G401 (cell line): ENCODE data around the gene ZBTB39. TPM values are rescaled to one million over a fixed set of nuclear protein-coding genes. Genes with fewer than 3 reads are reported as not detected.
"Not testable (repeated sequence)": the region's sequence is repeated elsewhere in the genome, so short reads cannot be mapped to it uniquely, and the experiment has no call there.

Experiments used
- DNase-seq: peaks from one replicate; pipeline ENCODE4 v3.0.0-alpha.2; 2015; ENCODE audit warnings: low spot score
- in situ Hi-C: cut with HindIII; loops from 2 replicates; pipeline ENCODE4 v1.10.0; 2016; ENCODE audit warnings: low sequenced_read_pairs, mixed read lengths
- total RNA-seq: library from RNA; depleted of rRNA; stranded (reverse); fragments of >200 nt; shearing (Covaris generic); gene quantifications from 2 replicates; pipeline ENCODE4 v1.2.3, GENCODE V29; 2014

The ZBTB39 gene
- total RNA-seq, 1 experiment from 2014 or later: 9.1 TPM

GRCh38 chr12:57033431-57033830 lies 27.1 kb upstream of the ZBTB39 start:
- DNase-seq: no peak
- in situ Hi-C loops: no loop called here

GRCh38 chr12:57031789-57032188 lies 25.4 kb upstream of the ZBTB39 start:
- in situ Hi-C loops: no loop called here
- no peak for DNase-seq

- DNase-seq: no peak
- in situ Hi-C loops: no loop called here
Observed at GRCh38 chr12:57031138-57031725, 24.9 kb upstream of the ZBTB39 start.

GRCh38 chr12:57029457-57029856 lies 23.1 kb upstream of the ZBTB39 start:
- in situ Hi-C loops: no loop called here

GRCh38 chr12:57027805-57028153 lies 21.4 kb upstream of the ZBTB39 start:
- no peak for DNase-seq
- in situ Hi-C loops: no loop called here

More at GRCh38 chr12:57029457-57029856, 23.1 kb upstream of the ZBTB39 start:
- no peak for DNase-seq

- in situ Hi-C loops: no loop called here
- no peak for DNase-seq
Observed at GRCh38 chr12:57027011-57027804, 20.9 kb upstream of the ZBTB39 start.

GRCh38 chr12:57025196-57025595 lies 18.9 kb upstream of the ZBTB39 start:
- DNase-seq: no peak
- in situ Hi-C loops: no loop called here

- in situ Hi-C loops, DNase-seq: not testable (repeated sequence)
Observed at GRCh38 chr12:57022324-57022723, 16.0 kb upstream of the ZBTB39 start.

- DNase-seq: no peak
- in situ Hi-C loops: no loop called here
Observed at GRCh38 chr12:57019983-57020719, 13.8 kb upstream of the ZBTB39 start.

GRCh38 chr12:57018906-57019305 lies 12.6 kb upstream of the ZBTB39 start:
- in situ Hi-C loops: no loop called here

GRCh38 chr12:57018353-57018752 lies 12.0 kb upstream of the ZBTB39 start:
- in situ Hi-C loops, DNase-seq: not testable (repeated sequence)

More at GRCh38 chr12:57018906-57019305, 12.6 kb upstream of the ZBTB39 start:
- DNase-seq: no peak

GRCh38 chr12:57016348-57016747 lies 10.0 kb upstream of the ZBTB39 start, which contains the start of gene TAC3:
TAC3 (minus strand) TSS chr12:57016529; CDS start chr12:57015797, 732 bp downstream.
- in situ Hi-C loops: no loop called here
- DNase-seq: no peak

- DNase-seq: no peak
- in situ Hi-C loops: no loop called here
Observed at GRCh38 chr12:57012600-57013465, 6.5 kb upstream of the ZBTB39 start.

GRCh38 chr12:57011438-57012424 lies 5.4 kb upstream of the ZBTB39 start:
- in situ Hi-C loops: no loop called here
- DNase-seq: no peak

- in situ Hi-C loops: no loop called here
- DNase-seq: no peak
Observed at GRCh38 chr12:57010627-57011247, 4.4 kb upstream of the ZBTB39 start.

GRCh38 chr12:57009949-57010626 lies 3.7 kb upstream of the ZBTB39 start:
- DNase-seq: no peak
- in situ Hi-C loops: no loop called here

GRCh38 chr12:57008178-57008577 lies 1.8 kb upstream of the ZBTB39 start:
- in situ Hi-C loops: no loop called here
- DNase-seq: peak; percentile 41
